Measurements from ENCODE around the gene TM7SF2.
A peak's percentile ranks its signal among the peaks of the same experiment; 100 is the strongest.
"Not testable (repeated sequence)": the region's sequence is repeated elsewhere in the genome, so short reads cannot be mapped to it uniquely, and the experiment has no call there.

The TM7SF2 gene

GRCh38 chr11:65115361-65116082 lies 3.9 kb downstream of the TM7SF2 start:
- no peak for DNase-seq (ENCODE audit: low spot score)

GRCh38 chr11:65116370-65117205 lies 4.9 kb downstream of the TM7SF2 start:
- peak; percentile 51 for DNase-seq (ENCODE audit: low spot score)

GRCh38 chr11:65117206-65118096 lies 5.8 kb downstream of the TM7SF2 start, which contains the start of gene ZNHIT2:
TSS of gene ZNHIT2 (minus strand) at chr11:65117701. CDS start at chr11:65117653, 48 bp downstream.
- DNase-seq (ENCODE audit: low spot score): peak; percentile 100

- no peak for DNase-seq (ENCODE audit: low spot score)
Observed at GRCh38 chr11:65118097-65118837, 6.6 kb downstream of the TM7SF2 start.

GRCh38 chr11:65118891-65119669 lies 7.4 kb downstream of the TM7SF2 start:
- not testable (repeated sequence) for DNase-seq (ENCODE audit: low spot score)

GRCh38 chr11:65119670-65119995 lies 8.0 kb downstream of the TM7SF2 start:
- DNase-seq (ENCODE audit: low spot score): no peak

- no peak for DNase-seq (ENCODE audit: low spot score)
Observed at GRCh38 chr11:65120831-65121230, 9.2 kb downstream of the TM7SF2 start.

GRCh38 chr11:65121447-65121864 lies 9.8 kb downstream of the TM7SF2 start:
- peak; percentile 21 for DNase-seq (ENCODE audit: low spot score)

GRCh38 chr11:65121865-65122696 lies 10.4 kb downstream of the TM7SF2 start, which contains the start of the genes FAU and MRPL49:
TSS of gene FAU (minus strand) at chr11:65122134. CDS start at chr11:65121813, 321 bp downstream.
TSS of gene MRPL49 (plus strand) at chr11:65122321. CDS start at chr11:65122347, 26 bp downstream.
- peak; percentile 98 for DNase-seq (ENCODE audit: low spot score)

GRCh38 chr11:65124480-65125196 lies 13.0 kb downstream of the TM7SF2 start:
- DNase-seq (ENCODE audit: low spot score): no peak

- no peak for DNase-seq (ENCODE audit: low spot score)
Observed at GRCh38 chr11:65125197-65126056, 13.8 kb downstream of the TM7SF2 start.

GRCh38 chr11:65126624-65127274 lies 15.1 kb downstream of the TM7SF2 start:
- no peak for DNase-seq (ENCODE audit: low spot score)

- no peak for DNase-seq (ENCODE audit: low spot score)
Observed at GRCh38 chr11:65127473-65128181, 16.0 kb downstream of the TM7SF2 start.

GRCh38 chr11:65128182-65129145 lies 16.8 kb downstream of the TM7SF2 start:
- no peak for DNase-seq (ENCODE audit: low spot score)

GRCh38 chr11:65129649-65130441 lies 18.2 kb downstream of the TM7SF2 start:
- DNase-seq (ENCODE audit: low spot score): no peak
